NCI-H1105 treated with DMSO at 0.1 percent for 48 hours (cell line): ENCODE measurements around the gene CMKLR1.

Experiments
- DNase-seq: peaks from one replicate; lab custom pipeline; 2025; lab: John Stamatoyannopoulos, UW

The CMKLR1 gene

DNA sequence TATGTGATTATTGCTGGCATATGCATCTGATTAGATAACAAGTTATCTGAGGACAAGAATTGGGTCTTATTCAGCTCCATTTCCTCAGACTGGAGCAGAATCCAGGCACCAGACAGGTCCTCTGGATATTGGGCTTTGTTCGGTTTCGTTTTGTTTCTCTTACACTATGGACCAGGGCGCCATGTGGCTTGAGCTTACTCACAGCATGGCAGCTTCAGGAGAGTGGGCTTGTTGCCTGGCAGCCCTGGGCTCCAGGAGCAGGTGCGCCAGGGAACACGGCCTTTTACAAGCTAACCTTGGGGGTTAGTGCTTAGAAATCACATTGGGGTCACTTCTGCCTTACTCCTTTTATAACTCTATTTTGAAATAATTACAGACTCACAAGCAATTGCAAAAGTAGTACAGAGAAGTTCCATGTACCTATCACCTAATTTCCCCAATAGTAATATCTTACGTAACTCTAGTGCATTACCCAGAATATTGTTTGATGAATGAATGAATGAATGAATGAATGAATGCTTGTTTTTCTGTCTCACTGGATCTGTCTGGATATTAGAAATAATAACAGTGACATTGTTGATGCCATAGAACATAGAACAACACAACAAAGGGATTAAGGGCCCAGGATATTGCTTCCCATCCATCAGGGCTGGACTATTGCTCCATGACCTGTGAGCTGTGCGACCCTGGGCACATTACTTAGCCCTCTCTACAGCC lies 39.0 kb downstream of the CMKLR1 start:
- DNase-seq, result no peak

- no peak for DNase-seq
Observed at GRCh38 chr12:108299516-108299915, 39.6 kb downstream of the CMKLR1 start.

- no peak for DNase-seq
Observed at GRCh38 chr12:108298761-108299275, 40.3 kb downstream of the CMKLR1 start.

GRCh38 chr12:108297895-108298760 lies 41.0 kb downstream of the CMKLR1 start:
- DNase-seq, result no peak

- no peak for DNase-seq
Observed at GRCh38 chr12:108297424-108297823, 41.7 kb downstream of the CMKLR1 start.

- no peak for DNase-seq
Observed at GRCh38 chr12:108296945-108297344, 42.2 kb downstream of the CMKLR1 start.

DNA sequence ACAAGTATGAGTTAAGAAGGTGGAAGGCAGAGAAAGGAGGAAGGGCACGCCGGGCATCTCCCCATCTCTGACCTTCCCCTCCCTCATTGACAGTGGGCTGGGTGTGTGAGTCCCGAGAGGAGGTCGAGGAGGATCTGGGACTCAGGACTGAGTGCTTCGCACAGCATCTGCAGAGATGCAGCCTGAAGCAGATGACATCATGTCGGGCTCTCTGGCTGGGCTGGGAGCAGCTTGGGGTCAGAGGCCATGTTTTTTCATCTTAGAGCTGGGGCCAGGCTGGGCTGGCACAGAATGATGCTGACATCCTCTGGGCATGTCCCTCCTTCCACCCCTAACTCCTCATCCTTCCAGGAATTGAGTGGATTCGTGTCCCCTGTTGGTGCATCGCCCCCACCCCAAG lies 43.5 kb downstream of the CMKLR1 start:
- no peak for DNase-seq

- DNase-seq, result no peak
Observed at GRCh38 chr12:108289350-108290161, 49.6 kb downstream of the CMKLR1 start.

GRCh38 chr12:108287227-108287626 lies 51.9 kb downstream of the CMKLR1 start:
- DNase-seq, result no peak

DNA sequence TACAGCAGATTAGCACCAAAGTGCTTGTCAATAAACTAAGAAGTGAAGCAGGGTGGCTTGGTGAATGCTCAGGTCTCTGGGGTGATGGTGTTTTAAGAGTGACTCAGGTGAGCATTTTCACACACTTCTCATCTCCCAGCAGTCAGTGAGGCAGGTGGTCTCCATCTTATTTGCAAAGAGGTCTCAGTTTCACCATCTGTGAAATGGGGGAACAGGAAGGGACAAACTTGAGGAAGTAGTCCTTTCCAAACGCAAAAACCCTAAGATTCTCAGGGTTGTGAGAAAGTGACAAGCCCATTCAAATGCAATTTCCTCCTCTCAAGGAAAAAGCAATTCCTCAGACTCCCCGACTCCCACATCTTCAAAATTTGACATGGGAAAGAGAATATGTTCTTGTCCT lies 54.1 kb downstream of the CMKLR1 start:
- DNase-seq, result no peak

DNA sequence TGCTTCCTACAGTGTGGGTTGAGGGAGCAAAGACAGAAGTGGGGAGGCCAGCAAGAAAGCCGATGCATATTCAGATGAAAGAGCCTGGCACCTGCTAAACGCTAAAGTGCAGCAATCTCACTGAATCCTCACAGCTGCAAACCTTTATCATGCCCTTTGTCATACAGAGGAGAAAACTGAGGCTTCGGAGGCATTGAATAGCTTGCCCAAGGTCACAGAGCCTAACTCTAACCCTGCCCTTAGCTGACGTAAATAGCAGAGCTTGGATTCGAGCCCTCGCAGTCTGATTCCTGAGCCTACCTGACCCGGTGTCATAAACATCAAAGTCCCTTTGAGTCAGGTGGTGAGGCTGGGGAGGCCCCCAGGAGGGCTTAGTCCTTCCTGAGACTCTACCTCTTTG lies 54.9 kb downstream of the CMKLR1 start:
- no peak for DNase-seq

GRCh38 chr12:108282676-108283075 lies 56.4 kb downstream of the CMKLR1 start:
- DNase-seq, result no peak

- no peak for DNase-seq
Observed at GRCh38 chr12:108282160-108282559, 57.0 kb downstream of the CMKLR1 start.

- DNase-seq, result no peak
Observed at GRCh38 chr12:108277613-108278012, 61.5 kb downstream of the CMKLR1 start.

DNA sequence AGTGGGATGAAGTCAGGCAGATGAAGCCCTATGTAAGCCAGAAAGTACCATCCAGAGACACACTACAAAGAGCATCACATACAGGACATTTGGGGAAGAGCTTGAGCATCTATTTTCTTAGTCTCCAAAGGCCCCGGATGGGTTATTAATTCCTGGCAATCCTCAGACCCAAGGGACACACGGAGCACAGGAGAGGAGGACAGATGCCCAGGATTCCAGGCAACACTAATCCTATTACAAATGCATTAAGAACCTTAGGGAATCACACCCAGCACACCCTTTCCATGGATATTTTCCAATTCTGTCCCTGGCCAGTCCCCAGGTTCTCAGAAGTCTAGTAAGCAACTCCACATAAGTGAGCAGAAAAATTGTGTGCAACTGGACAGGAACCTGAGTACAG lies 65.9 kb downstream of the CMKLR1 start:
- no peak for DNase-seq

- no peak for DNase-seq
Observed at GRCh38 chr12:108271951-108272872, 66.9 kb downstream of the CMKLR1 start.

DNA sequence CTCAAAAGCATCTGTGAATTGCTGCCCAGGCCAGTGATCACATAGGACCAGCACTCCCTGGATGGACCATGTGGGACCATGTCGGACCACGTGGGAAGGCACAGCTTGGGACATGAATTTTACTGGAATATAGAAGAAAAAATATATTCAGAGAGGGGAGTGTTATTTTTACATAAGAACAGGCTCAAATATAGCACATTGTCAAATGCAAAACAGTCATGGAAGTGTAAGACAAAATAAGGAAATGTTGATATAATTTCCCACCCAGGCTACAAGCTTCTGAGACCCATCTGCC lies 68.3 kb downstream of the CMKLR1 start:
- no peak for DNase-seq

DNA sequence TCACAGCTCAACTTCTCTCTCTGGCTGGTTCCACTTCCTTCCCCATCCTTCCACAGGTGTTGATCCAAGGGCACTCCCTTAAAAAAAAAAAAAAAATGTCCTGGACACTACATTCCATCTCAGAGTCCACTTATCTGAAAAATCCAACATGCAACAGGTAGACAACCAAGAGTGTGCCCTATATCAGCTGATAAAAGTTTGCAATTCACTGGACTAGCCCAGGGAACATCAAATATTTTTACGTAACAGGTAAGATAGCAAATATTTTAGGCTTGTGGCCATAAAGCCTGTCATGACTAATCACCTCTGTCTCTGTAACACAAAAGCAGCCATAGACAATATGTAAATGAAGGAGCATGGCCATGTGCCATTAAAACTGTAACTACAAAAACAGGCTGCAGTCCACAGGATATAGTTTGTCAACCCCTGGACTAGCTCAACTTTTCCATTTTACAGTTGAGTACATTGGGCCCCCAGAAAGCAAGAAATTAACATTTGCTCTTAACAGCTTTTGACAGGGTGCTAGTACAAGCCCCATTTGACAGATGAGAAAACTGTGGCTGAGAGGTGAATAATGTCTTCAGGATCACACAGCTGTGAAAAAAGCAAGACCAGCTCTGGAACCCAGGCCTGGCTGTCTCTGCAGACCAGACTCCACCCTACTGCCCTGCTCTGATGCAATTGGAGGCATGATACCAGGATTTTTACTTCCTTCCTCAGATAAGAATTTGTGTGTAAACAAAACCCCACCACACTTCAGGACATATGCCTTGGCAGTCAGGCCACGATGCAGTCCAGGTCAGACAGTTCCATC lies 68.9 kb downstream of the CMKLR1 start:
- no peak for DNase-seq

DNA sequence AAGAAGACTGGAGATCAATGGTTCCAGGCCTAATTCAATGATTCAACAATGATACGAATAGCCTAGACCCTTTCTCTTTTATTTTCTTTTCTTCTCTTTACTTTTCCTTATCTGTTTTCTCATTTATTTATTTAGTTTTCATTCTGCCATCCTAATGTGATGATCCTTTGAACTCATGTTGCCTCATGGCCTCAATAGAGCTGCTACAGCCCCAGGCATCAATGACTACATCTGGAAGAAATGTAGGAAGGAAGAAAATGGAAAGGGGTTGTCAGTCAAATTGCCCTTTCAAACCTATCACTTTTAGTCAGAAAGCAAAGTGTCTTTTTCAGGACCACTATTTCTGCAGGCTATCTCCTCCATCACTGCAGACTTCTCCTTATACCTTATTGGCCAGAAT lies 69.9 kb downstream of the CMKLR1 start:
- DNase-seq, result no peak

GRCh38 chr12:108268397-108268796 lies 70.7 kb downstream of the CMKLR1 start:
- no peak for DNase-seq

GRCh38 chr12:108267450-108267849 lies 71.7 kb downstream of the CMKLR1 start:
- no peak for DNase-seq
